Uterus (tissue), 4 donors: ENCODE measurements around the gene PMCH. TPM values are rescaled to one million over a fixed set of nuclear protein-coding genes. Genes with fewer than 3 reads are reported as not detected.

Experiments used
- DNase-seq, 2 donors: peaks; one replicate each; pipeline ENCODE4 v3.0.0-alpha.2; 2019 to 2020
- H3K27ac ChIP-seq, 2 donors: fragments of 200-600 bp; sonication (generic); 1 replicate in 1 of 2; 2 replicates in 1 of 2; pipeline ENCODE4 v1.5.1; 2016 to 2018
- H3K27me3 ChIP-seq, 2 donors: fragments of 200-600 bp; sonication (generic); one replicate each; pipeline ENCODE4 v1.5.1; 2018 to 2019; ENCODE audit warnings: control low read depth in 1 of 2
- H3K36me3 ChIP-seq, 2 donors: fragments of 200-600 bp; sonication (generic); one replicate each; pipeline ENCODE4 v1.5.1; 2019; ENCODE audit warnings: control low read depth in 1 of 2
- H3K4me1 ChIP-seq, 2 donors: fragments of 200-600 bp; sonication (generic); one replicate each; pipeline ENCODE4 v1.5.1; 2018 to 2019; ENCODE audit warnings: control low read depth in 1 of 2
- H3K4me3 ChIP-seq, 2 donors: fragments of 200-600 bp; sonication (generic); 1 replicate in 1 of 2; 2 replicates in 1 of 2; pipeline ENCODE4 v1.5.1; 2018 to 2019; ENCODE audit warnings: mild to moderate bottlenecking in 1 of 2
- H3K9me3 ChIP-seq, 2 donors: fragments of 200-600 bp; sonication (generic); one replicate each; pipeline ENCODE4 v1.5.1; 2019; ENCODE audit warnings: control low read depth in 1 of 2
- CTCF ChIP-seq, 4 experiments: fragments of 200-600 bp in 2 of 4; fragments of 450-650 bp in 2 of 4; sonication (generic) in 2 of 4; IDR thresholded peaks; one replicate each; pipeline ENCODE4 v1.5.1; 2016 to 2019; ENCODE audit warnings: antibody characterized with exemption in 4 of 4, mild to moderate bottlenecking in 2 of 4, moderate library complexity in 1 of 4
- POLR2A ChIP-seq, 2 donors: fragments of 450-650 bp; IDR thresholded peaks; one replicate each; pipeline ENCODE4 v1.6.1; 2016; ENCODE audit warnings: antibody characterized with exemption in 2 of 2, mild to moderate bottlenecking in 1 of 2, moderate library complexity in 1 of 2
- intact Hi-C: fragments of 100-400 bp; cut with DNase I; formaldehyde crosslinking; loops from one replicate; pipeline ENCODE4 v1.15.1; 2023; ENCODE audit warnings: low total_unique reads
- total RNA-seq, 4 donors: library from RNA; depleted of rRNA in 3 of 4; stranded (reverse); fragments of >200 nt in 3 of 4; gene quantifications; one replicate each; pipeline versions ENCODE4 v1.1.0 to v1.2.4, GENCODE V29; 2014 to 2023
- donor health status: DM: yes; HTN: yes; CAD: no.

Gene PMCH
- total RNA-seq, 4 donors from 2014 or later, result not detected

- Histone ChIP-seq H3K4me3 (no peak overlapping the region), H3K27me3 (no peaks in the 10 kb centered on the region), H3K27ac (no peak overlapping the region), H3K4me1 (no peaks in the 10 kb centered on the region), H3K36me3 (no peaks in the 10 kb centered on the region), H3K9me3 (no peaks in the 10 kb centered on the region)
- intact Hi-C loops, result no loop called here
- no peak for TF ChIP-seq POLR2A (IDR thresholded peaks at IDR 0.05)
- no peak for TF ChIP-seq CTCF (IDR thresholded peaks at IDR 0.05)
- no peak for DNase-seq
Measured at GRCh38 chr12:102195826-102196225, 1.8 kb downstream of the PMCH start.

GRCh38 chr12:102182635-102183034 lies 15.0 kb downstream of the PMCH start:
- Histone ChIP-seq H3K4me1 (no peaks in the 10 kb centered on the region), H3K9me3 (no peaks in the 10 kb centered on the region), H3K4me3 (no peak overlapping the region), H3K27ac (no peak overlapping the region), H3K36me3 (no peaks in the 10 kb centered on the region), H3K27me3 (no peaks in the 10 kb centered on the region)
- intact Hi-C loops, result no loop called here
- TF ChIP-seq POLR2A (IDR thresholded peaks at IDR 0.05), result no peak
- no peak for TF ChIP-seq CTCF (IDR thresholded peaks at IDR 0.05)
- no peak for DNase-seq

- H3K27ac ChIP-seq, result no peak overlapping the region
Measured at GRCh38 chr12:102174761-102175160, 22.9 kb downstream of the PMCH start.

GRCh38 chr12:102174117-102174516 lies 23.5 kb downstream of the PMCH start:
- no peaks in the 10 kb centered on the region for H3K9me3 ChIP-seq
- no peak overlapping the region for H3K27ac ChIP-seq
- no peak for TF ChIP-seq POLR2A (IDR thresholded peaks at IDR 0.05)
- no peak for TF ChIP-seq CTCF (IDR thresholded peaks at IDR 0.05)
- no peaks in the 10 kb centered on the region for H3K27me3 ChIP-seq
- H3K4me1 ChIP-seq, result no peaks in the 10 kb centered on the region
- no peaks in the 10 kb centered on the region for H3K36me3 ChIP-seq
- intact Hi-C loops, result no loop called here
- DNase-seq, result no peak
- H3K4me3 ChIP-seq, result no peak overlapping the region

More at GRCh38 chr12:102174761-102175160, 22.9 kb downstream of the PMCH start:
- intact Hi-C loops, result no loop called here
- Histone ChIP-seq H3K27me3 (no peaks in the 10 kb centered on the region), H3K36me3 (no peaks in the 10 kb centered on the region), H3K9me3 (no peaks in the 10 kb centered on the region), H3K4me3 (no peak overlapping the region), H3K4me1 (no peaks in the 10 kb centered on the region)
- DNase-seq, result no peak
- no peak for TF ChIP-seq CTCF (IDR thresholded peaks at IDR 0.05)

- no peaks in the 10 kb centered on the region for H3K27me3 ChIP-seq
- H3K36me3 ChIP-seq, result no peaks in the 10 kb centered on the region
- intact Hi-C loops, result no loop called here
- H3K27ac ChIP-seq, result no peak overlapping the region
- H3K4me3 ChIP-seq, result no peak overlapping the region
- H3K4me1 ChIP-seq, result no peaks in the 10 kb centered on the region
- TF ChIP-seq POLR2A (IDR thresholded peaks at IDR 0.05), result no peak
- TF ChIP-seq CTCF (IDR thresholded peaks at IDR 0.05), result no peak
- no peak for DNase-seq
- H3K9me3 ChIP-seq, result no peaks in the 10 kb centered on the region
Measured at GRCh38 chr12:102172436-102172835, 25.2 kb downstream of the PMCH start.
